IPS-NIHi7 (cell line): ENCODE measurements around the gene AKNA.
"Not testable (repeated sequence)": the region's sequence is repeated elsewhere in the genome, so short reads cannot be mapped to it uniquely, and the experiment has no call there.

ENCODE experiments used
- DNase-seq: peaks from one replicate; pipeline ENCODE4 v3.0.0; 2012; ENCODE audit warnings: mixed read lengths; ENCODE audit errors: extremely low spot score

The AKNA gene

GRCh38 chr9:114322831-114323531 is 64.8 kb downstream of the AKNA start, which contains the start of gene ORM1:
Gene ORM1 (plus strand): TSS chr9:114323098. CDS start chr9:114323134, 36 bp downstream.
- not testable (repeated sequence) for DNase-seq

GRCh38 chr9:114322160-114322818 is 65.5 kb downstream of the AKNA start:
- not testable (repeated sequence) for DNase-seq

GRCh38 chr9:114321759-114322158 is 66.0 kb downstream of the AKNA start:
- DNase-seq: no peak

GRCh38 chr9:114320710-114321109 is 67.1 kb downstream of the AKNA start:
- DNase-seq: not testable (repeated sequence)

GRCh38 chr9:114319147-114319546 is 68.6 kb downstream of the AKNA start:
- DNase-seq: no peak

GRCh38 chr9:114318416-114318815 is 69.4 kb downstream of the AKNA start:
- no peak for DNase-seq

GRCh38 chr9:114317665-114318357 is 70.0 kb downstream of the AKNA start:
- DNase-seq: no peak

GRCh38 chr9:114316605-114317230 is 71.1 kb downstream of the AKNA start:
- DNase-seq: no peak

GRCh38 chr9:114315723-114316363 is 71.9 kb downstream of the AKNA start:
- no peak for DNase-seq

- no peak for DNase-seq
These were observed 72.7 kb downstream of the AKNA start for GRCh38 chr9:114314881-114315722.

GRCh38 chr9:114314256-114314867 is 73.4 kb downstream of the AKNA start:
- DNase-seq: no peak

- no peak for DNase-seq
These were observed 74.6 kb downstream of the AKNA start for GRCh38 chr9:114313186-114313585.

- DNase-seq: no peak
These were observed 75.3 kb downstream of the AKNA start for GRCh38 chr9:114312513-114312875.

- no peak for DNase-seq
These were observed 75.9 kb downstream of the AKNA start for GRCh38 chr9:114311571-114312512.

- no peak for DNase-seq
These were observed 77.0 kb downstream of the AKNA start for GRCh38 chr9:114310471-114311450.

- DNase-seq: no peak
These were observed 78.7 kb downstream of the AKNA start for GRCh38 chr9:114309096-114309495.

GRCh38 chr9:114308361-114308950 is 79.3 kb downstream of the AKNA start:
- DNase-seq: no peak

- no peak for DNase-seq
These were observed 79.9 kb downstream of the AKNA start for GRCh38 chr9:114307899-114308267.
